ENCODE measurements around the gene USP17L28.
"Not testable (repeated sequence)": the region's sequence is repeated elsewhere in the genome, so short reads cannot be mapped to it uniquely, and the experiment has no call there.

DNA sequence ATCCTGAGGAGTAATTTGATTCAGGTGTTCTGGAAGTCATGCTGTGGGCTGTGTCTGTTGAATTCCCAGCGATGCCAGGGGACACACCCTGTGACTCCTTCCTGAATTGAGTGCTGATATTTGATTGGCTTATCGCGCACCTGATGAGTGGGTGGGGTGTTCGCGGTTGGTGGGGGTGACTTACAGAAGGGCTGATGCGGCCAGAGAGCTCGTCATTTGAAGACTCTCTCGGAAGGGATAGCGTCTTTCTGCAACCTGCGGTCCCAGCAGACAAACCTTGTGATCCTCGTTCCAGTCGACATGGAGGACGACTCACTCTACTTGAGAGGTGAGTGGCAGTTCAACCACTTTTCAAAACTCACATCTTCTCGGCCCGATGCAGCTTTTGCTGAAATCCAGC lies 9.6 kb upstream of the USP17L28 start, which contains the start of gene USP17L5:
- TF ChIP-seq, protein P1, sequence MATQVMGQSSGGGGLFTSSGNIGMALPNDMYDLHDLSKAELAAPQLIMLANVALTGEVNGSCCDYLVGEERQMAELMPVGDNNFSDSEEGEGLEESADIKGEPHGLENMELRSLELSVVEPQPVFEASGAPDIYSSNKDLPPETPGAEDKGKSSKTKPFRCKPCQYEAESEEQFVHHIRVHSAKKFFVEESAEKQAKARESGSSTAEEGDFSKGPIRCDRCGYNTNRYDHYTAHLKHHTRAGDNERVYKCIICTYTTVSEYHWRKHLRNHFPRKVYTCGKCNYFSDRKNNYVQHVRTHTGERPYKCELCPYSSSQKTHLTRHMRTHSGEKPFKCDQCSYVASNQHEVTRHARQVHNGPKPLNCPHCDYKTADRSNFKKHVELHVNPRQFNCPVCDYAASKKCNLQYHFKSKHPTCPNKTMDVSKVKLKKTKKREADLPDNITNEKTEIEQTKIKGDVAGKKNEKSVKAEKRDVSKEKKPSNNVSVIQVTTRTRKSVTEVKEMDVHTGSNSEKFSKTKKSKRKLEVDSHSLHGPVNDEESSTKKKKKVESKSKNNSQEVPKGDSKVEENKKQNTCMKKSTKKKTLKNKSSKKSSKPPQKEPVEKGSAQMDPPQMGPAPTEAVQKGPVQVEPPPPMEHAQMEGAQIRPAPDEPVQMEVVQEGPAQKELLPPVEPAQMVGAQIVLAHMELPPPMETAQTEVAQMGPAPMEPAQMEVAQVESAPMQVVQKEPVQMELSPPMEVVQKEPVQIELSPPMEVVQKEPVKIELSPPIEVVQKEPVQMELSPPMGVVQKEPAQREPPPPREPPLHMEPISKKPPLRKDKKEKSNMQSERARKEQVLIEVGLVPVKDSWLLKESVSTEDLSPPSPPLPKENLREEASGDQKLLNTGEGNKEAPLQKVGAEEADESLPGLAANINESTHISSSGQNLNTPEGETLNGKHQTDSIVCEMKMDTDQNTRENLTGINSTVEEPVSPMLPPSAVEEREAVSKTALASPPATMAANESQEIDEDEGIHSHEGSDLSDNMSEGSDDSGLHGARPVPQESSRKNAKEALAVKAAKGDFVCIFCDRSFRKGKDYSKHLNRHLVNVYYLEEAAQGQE (IDR thresholded peaks at IDR 0.05) = not testable (repeated sequence)
- TF ChIP-seq, protein P2, sequence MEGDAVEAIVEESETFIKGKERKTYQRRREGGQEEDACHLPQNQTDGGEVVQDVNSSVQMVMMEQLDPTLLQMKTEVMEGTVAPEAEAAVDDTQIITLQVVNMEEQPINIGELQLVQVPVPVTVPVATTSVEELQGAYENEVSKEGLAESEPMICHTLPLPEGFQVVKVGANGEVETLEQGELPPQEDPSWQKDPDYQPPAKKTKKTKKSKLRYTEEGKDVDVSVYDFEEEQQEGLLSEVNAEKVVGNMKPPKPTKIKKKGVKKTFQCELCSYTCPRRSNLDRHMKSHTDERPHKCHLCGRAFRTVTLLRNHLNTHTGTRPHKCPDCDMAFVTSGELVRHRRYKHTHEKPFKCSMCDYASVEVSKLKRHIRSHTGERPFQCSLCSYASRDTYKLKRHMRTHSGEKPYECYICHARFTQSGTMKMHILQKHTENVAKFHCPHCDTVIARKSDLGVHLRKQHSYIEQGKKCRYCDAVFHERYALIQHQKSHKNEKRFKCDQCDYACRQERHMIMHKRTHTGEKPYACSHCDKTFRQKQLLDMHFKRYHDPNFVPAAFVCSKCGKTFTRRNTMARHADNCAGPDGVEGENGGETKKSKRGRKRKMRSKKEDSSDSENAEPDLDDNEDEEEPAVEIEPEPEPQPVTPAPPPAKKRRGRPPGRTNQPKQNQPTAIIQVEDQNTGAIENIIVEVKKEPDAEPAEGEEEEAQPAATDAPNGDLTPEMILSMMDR (IDR thresholded peaks at IDR 0.05; ENCODE audit: low read depth, low read length, missing input control) = not testable (repeated sequence)

Measured in liver (tissue), 2 donors.